Measurements from ENCODE around the gene PSMA7. TPM values are rescaled to one million over a fixed set of nuclear protein-coding genes. Genes with fewer than 3 reads are reported as not detected.

Gene PSMA7
- total and polyA plus RNA-seq, 2 of the 8 experiments (the other 6 are each of a cell fraction or from before 2014, with no cell fraction given), result 361 to 648 TPM

DNA sequence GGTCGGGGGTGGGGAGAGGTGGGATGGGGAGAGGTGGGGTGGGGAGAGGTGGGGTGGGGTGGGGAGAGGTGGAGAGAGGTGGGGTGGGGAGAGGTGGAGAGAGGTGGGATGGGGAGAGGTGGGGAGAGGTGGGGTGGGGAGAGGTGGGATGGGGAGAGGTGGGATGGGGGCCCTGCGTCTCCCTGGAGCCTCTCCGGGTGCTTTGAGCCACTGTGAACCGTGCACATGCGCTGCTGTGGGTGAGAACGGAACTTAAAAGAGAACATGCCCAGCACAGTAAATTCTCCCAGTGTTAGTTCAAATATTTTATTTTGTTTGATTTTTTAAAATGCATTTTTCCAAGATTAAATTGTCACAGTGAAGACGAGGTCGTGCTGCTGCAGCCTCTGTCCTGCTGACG, 17.1 kb upstream of the PSMA7 start:
- H4K20me1 ChIP-seq (replicated peaks in 1 of 2; ENCODE audit: control insufficient read depth in 1 of 2, insufficient read depth in 2 of 2, low read length in 2 of 2), result peaks cover 18 to 55% of the 10 kb centered on the region in 2 experiments
- 94% methylated on average over 7 of the region's 9 CpGs; no CpG with 5 or more reads in 1 of the 2 experiments for WGBS, 2 experiments (ENCODE audit: extremely low coverage in 1 of 2, insufficient coverage in 1 of 2, insufficient read length in 1 of 2, insufficient replicate concordance in 2 of 2, low coverage in 1 of 2, low lambda C conversion rate in 2 of 2, missing lambda C conversion rate in 1 of 2)
- no peak overlapping the region for H2AK5ac ChIP-seq (ENCODE audit: low read depth, low read length)
- no peak overlapping the region for H3K4me2 ChIP-seq (ENCODE audit: insufficient read depth in 1 of 2, low read depth in 2 of 2, low read length in 2 of 2)
- H4K8ac ChIP-seq (ENCODE audit: extremely low read depth, insufficient read depth, low read length), result no peak overlapping the region
- ChIA-PET CTCF (ENCODE audit: partially characterized antibody) (no interaction called here), POLR2A (ENCODE audit: partially characterized antibody) (interaction anchor here (1.9 kb wide), 1 partner anchor 11 kb away, joined by 5 read pairs; no protein-coding TSS in a partner anchor)
- H3K27ac ChIP-seq (ENCODE audit: low read depth, low read length), result no peak overlapping the region
- no peaks in the 10 kb centered on the region for H3K23me2 ChIP-seq (ENCODE audit: low read depth, low read length)
- H2BK15ac ChIP-seq (ENCODE audit: low read length), result no peak overlapping the region
- H2BK20ac ChIP-seq (ENCODE audit: low read length), result no peak overlapping the region
- peaks cover 13 to 37% (median 26%) of the 10 kb centered on the region in 4 experiments for H3K36me3 ChIP-seq (ENCODE audit: control insufficient read depth in 2 of 4, insufficient read depth in 4 of 4, low read length in 3 of 4)
- TF ChIP-seq YY1 (IDR thresholded peaks at IDR 0.05; ENCODE audit: low read depth, low read length) (no peak), HDAC2 (IDR thresholded peaks at IDR 0.05; ENCODE audit: borderline replicate concordance in 1 of 2, low read depth in 2 of 2, low read length in 2 of 2) (no peak), CBX5 (IDR thresholded peaks at IDR 0.05; ENCODE audit: low read depth, low read length) (no peak), ASH2L (IDR thresholded peaks at IDR 0.05; ENCODE audit: low read length) (no peak), SP2 (IDR thresholded peaks at IDR 0.05; ENCODE audit: low read length) (no peak), SP1 (IDR thresholded peaks at IDR 0.05; ENCODE audit: low read depth, low read length) (no peak), JUN (IDR thresholded peaks at IDR 0.05; ENCODE audit: low read depth, low read length) (no peak)
- TF ChIP-seq, protein P1, sequence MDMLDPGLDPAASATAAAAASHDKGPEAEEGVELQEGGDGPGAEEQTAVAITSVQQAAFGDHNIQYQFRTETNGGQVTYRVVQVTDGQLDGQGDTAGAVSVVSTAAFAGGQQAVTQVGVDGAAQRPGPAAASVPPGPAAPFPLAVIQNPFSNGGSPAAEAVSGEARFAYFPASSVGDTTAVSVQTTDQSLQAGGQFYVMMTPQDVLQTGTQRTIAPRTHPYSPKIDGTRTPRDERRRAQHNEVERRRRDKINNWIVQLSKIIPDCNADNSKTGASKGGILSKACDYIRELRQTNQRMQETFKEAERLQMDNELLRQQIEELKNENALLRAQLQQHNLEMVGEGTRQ (IDR thresholded peaks at IDR 0.05; ENCODE audit: low read length), result no peak
- H3K4me3 ChIP-seq (ENCODE audit: extremely low read depth in 1 of 4, insufficient read depth in 2 of 4, low read depth in 3 of 4, low read length in 4 of 4), result no peak overlapping the region
- FAIRE-seq (no peak), DNase-seq (ENCODE audit: low read depth in 1 of 2, low spot score in 2 of 2) (no peak)
- H4K5ac ChIP-seq (ENCODE audit: insufficient read length, low read depth, low read length), result no peak overlapping the region
- no peak overlapping the region; the same call in 1 of the 2 replicates for H2BK5ac ChIP-seq (ENCODE audit: low read depth, low read length)
- no peak overlapping the region for H2BK120ac ChIP-seq (replicated peaks; ENCODE audit: low read depth, low read length)
- no peak overlapping the region for H2BK12ac ChIP-seq (ENCODE audit: low read depth, low read length)
- H3K14ac ChIP-seq (ENCODE audit: insufficient read length), result no peak overlapping the region
- H3K4ac ChIP-seq (replicated peaks; ENCODE audit: insufficient read length, low read depth, low read length), result no peak overlapping the region
- H2AFZ ChIP-seq (ENCODE audit: low read length), result no peak overlapping the region
- H3K79me2 ChIP-seq (ENCODE audit: control insufficient read depth in 1 of 2, insufficient read depth in 2 of 2, low read length in 2 of 2), result peaks cover 5 to 46% of the 10 kb centered on the region in 2 experiments; a peak in 3 of 4 replicates
- H4K91ac ChIP-seq (replicated peaks; ENCODE audit: insufficient read length, low read length), result no peak overlapping the region
- H3K4me1 ChIP-seq (replicated peaks in 1 of 4; ENCODE audit: control insufficient read depth in 3 of 4, insufficient read depth in 4 of 4, low read length in 3 of 4), result peaks cover 0 to 14% (median 6%) of the 10 kb centered on the region in 4 experiments; a peak in 6 of 7 replicates
- H3K56ac ChIP-seq (replicated peaks; ENCODE audit: insufficient read length, low read depth, low read length), result no peak overlapping the region
- no peaks in the 10 kb centered on the region for H3K27me3 ChIP-seq (replicated peaks in 1 of 4; ENCODE audit: control insufficient read depth in 3 of 4, extremely low read depth in 1 of 4, insufficient read depth in 3 of 4, low read length in 3 of 4)
- H3K79me1 ChIP-seq (ENCODE audit: low read depth, low read length), result peaks cover 13% of the 10 kb centered on the region
- no peak overlapping the region for H3K23ac ChIP-seq (ENCODE audit: insufficient read length)
- no peaks in the 10 kb centered on the region for H3K9me3 ChIP-seq (ENCODE audit: insufficient read depth in 2 of 2, low read depth in 1 of 2, low read length in 1 of 2)
- no peak overlapping the region for H3K9ac ChIP-seq (replicated peaks in 1 of 4; ENCODE audit: extremely low read depth in 1 of 4, low read depth in 3 of 4, low read length in 3 of 4)
- H3K18ac ChIP-seq (ENCODE audit: extremely low read depth, low read length), result no peak overlapping the region
